MM.1S (cell line): ENCODE measurements around the gene NUTM1.

Source experiments
- EZH2 ChIP-seq: fragments of 300-600 bp; sonication (generic); optimal IDR thresholded peaks from 2 replicates; pipeline ENCODE3; 2017; ENCODE audit warnings: low read depth, mild to moderate bottlenecking, antibody characterized with exemption, low read length, mixed read lengths
- TF ChIP-seq, protein P1 (sequence below): fragments of 300-600 bp; sonication (generic); IDR thresholded peaks from 2 replicates; pipeline ENCODE4 v1.5.1; 2016; ENCODE audit warnings: antibody characterized with exemption, low read length, mixed read lengths

DNA sequence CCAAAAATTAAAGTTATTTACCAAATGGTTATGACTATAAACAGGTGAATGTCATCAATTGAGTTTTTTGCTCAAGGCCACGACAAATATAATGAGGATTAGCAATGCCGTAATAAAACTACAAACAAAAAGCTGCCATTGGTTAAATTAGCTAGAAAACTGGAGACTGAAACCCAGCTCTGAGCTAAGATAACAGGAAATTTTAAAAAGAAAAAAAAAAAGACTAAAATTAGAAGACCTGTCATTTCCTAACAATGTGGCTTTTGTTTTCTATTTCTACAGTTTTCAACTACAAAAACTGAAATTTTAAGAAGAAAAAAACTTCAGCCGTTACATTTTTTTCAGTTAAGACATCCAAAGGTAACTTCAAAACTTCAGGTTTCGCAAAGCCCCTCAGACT is 15.2 kb upstream of the NUTM1 start:
- TF ChIP-seq, protein P1, sequence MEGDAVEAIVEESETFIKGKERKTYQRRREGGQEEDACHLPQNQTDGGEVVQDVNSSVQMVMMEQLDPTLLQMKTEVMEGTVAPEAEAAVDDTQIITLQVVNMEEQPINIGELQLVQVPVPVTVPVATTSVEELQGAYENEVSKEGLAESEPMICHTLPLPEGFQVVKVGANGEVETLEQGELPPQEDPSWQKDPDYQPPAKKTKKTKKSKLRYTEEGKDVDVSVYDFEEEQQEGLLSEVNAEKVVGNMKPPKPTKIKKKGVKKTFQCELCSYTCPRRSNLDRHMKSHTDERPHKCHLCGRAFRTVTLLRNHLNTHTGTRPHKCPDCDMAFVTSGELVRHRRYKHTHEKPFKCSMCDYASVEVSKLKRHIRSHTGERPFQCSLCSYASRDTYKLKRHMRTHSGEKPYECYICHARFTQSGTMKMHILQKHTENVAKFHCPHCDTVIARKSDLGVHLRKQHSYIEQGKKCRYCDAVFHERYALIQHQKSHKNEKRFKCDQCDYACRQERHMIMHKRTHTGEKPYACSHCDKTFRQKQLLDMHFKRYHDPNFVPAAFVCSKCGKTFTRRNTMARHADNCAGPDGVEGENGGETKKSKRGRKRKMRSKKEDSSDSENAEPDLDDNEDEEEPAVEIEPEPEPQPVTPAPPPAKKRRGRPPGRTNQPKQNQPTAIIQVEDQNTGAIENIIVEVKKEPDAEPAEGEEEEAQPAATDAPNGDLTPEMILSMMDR = no peak
- no peak for TF ChIP-seq EZH2
